GM19397 (cell line): ENCODE results near the gene COTL1.
A peak's percentile ranks its signal among the peaks of the same experiment; 100 is the strongest.

ENCODE experiments used
- ATAC-seq: cut with Tn5 transposase; IDR thresholded peaks from one replicate; pipeline ENCODE4 v1.9.1; 2021; ENCODE audit warnings: mild to moderate bottlenecking, moderate library complexity; ENCODE audit not compliant: unreplicated experiment

Gene COTL1

GRCh38 chr16:84597931-84598351, 19.9 kb downstream of the COTL1 start:
- no peak for ATAC-seq

GRCh38 chr16:84597528-84597896, 20.4 kb downstream of the COTL1 start:
- no peak for ATAC-seq

- ATAC-seq: no peak
These were observed 20.9 kb downstream of the COTL1 start for GRCh38 chr16:84596801-84597527.

- ATAC-seq: no peak
These were observed 21.7 kb downstream of the COTL1 start for GRCh38 chr16:84596161-84596560.

GRCh38 chr16:84595052-84595481, 22.8 kb downstream of the COTL1 start:
- ATAC-seq: no peak

GRCh38 chr16:84594725-84595038, 23.2 kb downstream of the COTL1 start:
- no peak for ATAC-seq

GRCh38 chr16:84593825-84594724, 23.8 kb downstream of the COTL1 start:
- ATAC-seq: peak; percentile 92

GRCh38 chr16:84592718-84593117, 25.2 kb downstream of the COTL1 start:
- no peak for ATAC-seq

- no peak for ATAC-seq
These were observed 27.7 kb downstream of the COTL1 start for GRCh38 chr16:84589975-84590719.

GRCh38 chr16:84588991-84589390, 28.9 kb downstream of the COTL1 start:
- ATAC-seq: no peak

GRCh38 chr16:84585886-84586285, 32.0 kb downstream of the COTL1 start:
- peak; percentile 70 for ATAC-seq

- peak; percentile 10 for ATAC-seq
These were observed 32.4 kb downstream of the COTL1 start for GRCh38 chr16:84585467-84585866.

- ATAC-seq: no peak
These were observed 33.2 kb downstream of the COTL1 start for GRCh38 chr16:84584678-84585077.

GRCh38 chr16:84583995-84584394, 33.9 kb downstream of the COTL1 start:
- no peak for ATAC-seq

- ATAC-seq: no peak
These were observed 34.8 kb downstream of the COTL1 start for GRCh38 chr16:84582958-84583516.

GRCh38 chr16:84581158-84581557, 36.7 kb downstream of the COTL1 start:
- no peak for ATAC-seq

GRCh38 chr16:84579936-84580335, 37.9 kb downstream of the COTL1 start:
- no peak for ATAC-seq

- ATAC-seq: no peak
These were observed 39.2 kb downstream of the COTL1 start for GRCh38 chr16:84578538-84579126.

GRCh38 chr16:84577034-84577803, 40.7 kb downstream of the COTL1 start:
- no peak for ATAC-seq

GRCh38 chr16:84575914-84576313, 42.0 kb downstream of the COTL1 start:
- no peak for ATAC-seq
